ENCODE results near the gene SPRYD3.

The SPRYD3 gene

DNA sequence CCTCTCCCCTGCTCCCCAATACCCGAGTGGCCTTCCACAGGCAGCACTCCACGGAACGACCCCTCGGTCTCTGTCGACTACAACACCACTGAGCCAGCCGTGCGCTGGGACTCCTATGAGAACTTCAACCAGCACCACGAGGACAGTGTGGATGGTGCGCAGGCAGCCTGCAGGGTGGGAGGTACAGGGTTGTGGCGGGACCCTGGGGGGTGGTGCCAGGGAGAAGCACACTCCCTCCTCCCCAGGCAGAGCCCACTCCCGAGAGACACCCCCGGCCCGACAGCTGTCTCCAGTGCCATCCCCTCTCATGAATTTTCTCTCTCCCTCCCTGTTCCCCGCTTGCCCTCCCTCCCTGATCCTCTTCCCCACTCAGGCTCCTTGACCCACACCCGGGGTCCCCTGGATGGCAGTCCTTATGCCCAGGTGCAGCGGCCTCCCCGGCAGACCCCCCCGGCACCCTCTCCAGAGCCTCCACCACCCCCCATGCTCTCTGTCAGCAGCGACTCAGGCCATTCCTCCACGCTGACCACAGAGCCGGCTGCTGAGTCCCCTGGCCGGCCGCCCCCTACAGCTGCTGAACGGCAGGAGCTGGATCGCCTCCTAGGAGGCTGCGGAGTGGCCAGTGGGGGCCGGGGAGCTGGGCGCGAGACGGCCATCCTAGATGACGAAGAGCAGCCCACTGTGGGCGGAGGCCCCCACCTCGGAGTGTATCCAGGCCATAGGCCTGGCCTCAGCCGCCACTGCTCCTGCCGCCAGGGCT is 20.3 kb downstream of the SPRYD3 start:
- no peak overlapping the region for H3K4me2 ChIP-seq (ENCODE audit: low read length)
- H3K27ac ChIP-seq (ENCODE audit: low read depth, low read length) = no peak overlapping the region
- H3K4me3 ChIP-seq (ENCODE audit: low read length) = no peak overlapping the region
- peaks cover under 1% of the 10 kb centered on the region; the same call in 1 of the 2 replicates for H3K36me3 ChIP-seq (ENCODE audit: control insufficient read depth, low read length)
- 0 out of 2 replicates have a peak, but pooled peaks cover 4% of the 10 kb centered on the region for H3F3A ChIP-seq (ENCODE audit: control insufficient read depth, insufficient read depth)
- no peaks in the 10 kb centered on the region for H4K20me1 ChIP-seq (ENCODE audit: control insufficient read depth, insufficient read depth, low read depth, low read length)
- no peaks in the 10 kb centered on the region for H3K9me3 ChIP-seq (ENCODE audit: control insufficient read depth, insufficient read depth, low read length)
- H3K79me2 ChIP-seq (ENCODE audit: control insufficient read depth, low read length) = no peaks in the 10 kb centered on the region
- peaks cover 2% of the 10 kb centered on the region for H3K4me1 ChIP-seq (ENCODE audit: control insufficient read depth, low read length)
- TF ChIP-seq, protein P1, sequence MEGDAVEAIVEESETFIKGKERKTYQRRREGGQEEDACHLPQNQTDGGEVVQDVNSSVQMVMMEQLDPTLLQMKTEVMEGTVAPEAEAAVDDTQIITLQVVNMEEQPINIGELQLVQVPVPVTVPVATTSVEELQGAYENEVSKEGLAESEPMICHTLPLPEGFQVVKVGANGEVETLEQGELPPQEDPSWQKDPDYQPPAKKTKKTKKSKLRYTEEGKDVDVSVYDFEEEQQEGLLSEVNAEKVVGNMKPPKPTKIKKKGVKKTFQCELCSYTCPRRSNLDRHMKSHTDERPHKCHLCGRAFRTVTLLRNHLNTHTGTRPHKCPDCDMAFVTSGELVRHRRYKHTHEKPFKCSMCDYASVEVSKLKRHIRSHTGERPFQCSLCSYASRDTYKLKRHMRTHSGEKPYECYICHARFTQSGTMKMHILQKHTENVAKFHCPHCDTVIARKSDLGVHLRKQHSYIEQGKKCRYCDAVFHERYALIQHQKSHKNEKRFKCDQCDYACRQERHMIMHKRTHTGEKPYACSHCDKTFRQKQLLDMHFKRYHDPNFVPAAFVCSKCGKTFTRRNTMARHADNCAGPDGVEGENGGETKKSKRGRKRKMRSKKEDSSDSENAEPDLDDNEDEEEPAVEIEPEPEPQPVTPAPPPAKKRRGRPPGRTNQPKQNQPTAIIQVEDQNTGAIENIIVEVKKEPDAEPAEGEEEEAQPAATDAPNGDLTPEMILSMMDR (IDR thresholded peaks at IDR 0.05; ENCODE audit: low read depth, low read length, poor library complexity, severe bottlenecking) = no peak
- no peak for TF ChIP-seq EZH2phosphoT487 (IDR thresholded peaks at IDR 0.05; ENCODE audit: borderline replicate concordance, low read length)
- peaks cover 5% of the 10 kb centered on the region for H3K27me3 ChIP-seq (ENCODE audit: control insufficient read depth, low read length)
- no peaks in the 10 kb centered on the region for H3K9me2 ChIP-seq (replicated peaks; ENCODE audit: control insufficient read depth, low read length)

DNA sequence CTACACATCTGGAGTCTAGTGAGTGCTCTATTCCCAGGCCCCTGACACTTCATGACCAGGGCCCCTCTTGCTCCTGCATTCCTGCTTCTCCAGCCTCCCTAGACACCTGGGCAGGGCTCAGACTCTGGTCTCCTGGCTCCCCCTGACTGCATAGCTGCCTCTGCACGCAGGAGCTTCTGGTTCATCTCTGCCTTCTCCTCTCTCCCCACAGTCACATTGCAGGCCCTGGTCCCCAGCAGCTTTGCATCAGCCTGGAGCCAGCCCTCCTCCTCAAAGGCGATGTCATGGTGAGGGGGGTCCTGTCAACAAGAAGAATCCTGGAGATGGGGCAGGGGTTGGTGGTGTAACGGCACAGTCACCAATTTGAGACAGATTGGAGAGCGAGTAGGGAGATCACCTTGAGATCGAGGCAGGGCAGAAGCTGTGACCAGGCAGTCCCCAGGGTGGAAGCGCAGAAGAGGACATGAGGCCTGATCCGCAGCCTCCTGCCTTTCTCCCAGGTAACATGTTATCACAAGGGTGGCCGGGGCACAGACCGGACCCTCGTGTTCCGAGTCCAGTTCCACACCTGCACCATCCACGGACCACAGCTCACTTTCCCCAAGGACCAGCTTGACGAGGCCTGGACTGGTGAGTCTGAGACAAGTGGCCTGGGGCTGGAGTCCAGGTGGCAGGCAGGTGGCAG is 21.2 kb downstream of the SPRYD3 start:
- 0 out of 2 replicates have a peak, but pooled peaks cover 4% of the 10 kb centered on the region for H3F3A ChIP-seq (ENCODE audit: control insufficient read depth, insufficient read depth)
- no peaks in the 10 kb centered on the region for H3K9me2 ChIP-seq (replicated peaks; ENCODE audit: control insufficient read depth, low read length)

DNA sequence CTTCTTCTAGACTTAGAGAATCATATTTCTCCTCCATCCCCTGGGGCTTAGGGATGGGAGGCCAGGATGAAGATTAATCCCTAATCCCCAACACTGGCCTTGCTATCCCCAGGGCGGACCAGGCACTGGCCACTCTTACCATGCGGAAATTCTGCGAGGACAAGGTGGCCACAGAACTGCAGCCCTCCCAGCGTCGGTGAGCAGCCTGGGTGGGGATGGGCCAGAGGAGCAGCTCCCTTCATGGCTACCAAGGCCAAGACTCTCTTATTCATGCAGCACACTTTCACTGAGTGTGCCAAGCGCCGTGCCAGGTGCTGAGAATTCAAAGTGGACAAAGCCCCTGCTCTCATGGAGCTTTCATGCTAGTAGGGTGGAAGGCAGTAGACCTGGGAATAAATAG is 22.3 kb downstream of the SPRYD3 start:
- Histone ChIP-seq H3K9me3 (ENCODE audit: control insufficient read depth, insufficient read depth, low read length) (no peaks in the 10 kb centered on the region), H3K36me3 (ENCODE audit: control insufficient read depth, low read length) (no peaks in the 10 kb centered on the region), H3K9me2 (replicated peaks; ENCODE audit: control insufficient read depth, low read length) (no peaks in the 10 kb centered on the region), H3K27ac (ENCODE audit: low read depth, low read length) (no peak overlapping the region), H3K4me1 (ENCODE audit: control insufficient read depth, low read length) (peaks cover 9% of the 10 kb centered on the region), H3K4me2 (ENCODE audit: low read length) (no peak overlapping the region), H3K27me3 (ENCODE audit: control insufficient read depth, low read length) (peaks cover 5% of the 10 kb centered on the region), H3F3A (ENCODE audit: control insufficient read depth, insufficient read depth) (0 out of 2 replicates have a peak, but pooled peaks cover 4% of the 10 kb centered on the region), H4K20me1 (ENCODE audit: control insufficient read depth, insufficient read depth, low read depth, low read length) (0 out of 2 replicates have a peak, but pooled peaks cover 3% of the 10 kb centered on the region), H3K79me2 (ENCODE audit: control insufficient read depth, low read length) (no peaks in the 10 kb centered on the region), H3K4me3 (ENCODE audit: low read length) (no peak overlapping the region)
- TF ChIP-seq, protein P1 (IDR thresholded peaks at IDR 0.05; ENCODE audit: low read depth, low read length, poor library complexity, severe bottlenecking) = no peak
- TF ChIP-seq EZH2phosphoT487 (IDR thresholded peaks at IDR 0.05; ENCODE audit: borderline replicate concordance, low read length) = no peak

More for the DNA sequence above, 21.2 kb downstream of the SPRYD3 start:
- no peaks in the 10 kb centered on the region for H3K9me3 ChIP-seq (ENCODE audit: control insufficient read depth, insufficient read depth, low read length)
- 0 out of 2 replicates have a peak, but pooled peaks cover 3% of the 10 kb centered on the region for H4K20me1 ChIP-seq (ENCODE audit: control insufficient read depth, insufficient read depth, low read depth, low read length)
- H3K36me3 ChIP-seq (ENCODE audit: control insufficient read depth, low read length) = no peaks in the 10 kb centered on the region
- H3K4me1 ChIP-seq (ENCODE audit: control insufficient read depth, low read length) = peaks cover 9% of the 10 kb centered on the region
- no peaks in the 10 kb centered on the region for H3K79me2 ChIP-seq (ENCODE audit: control insufficient read depth, low read length)
- no peak overlapping the region for H3K27ac ChIP-seq (ENCODE audit: low read depth, low read length)
- TF ChIP-seq EZH2phosphoT487 (IDR thresholded peaks at IDR 0.05; ENCODE audit: borderline replicate concordance, low read length) = no peak
- TF ChIP-seq, protein P1 (IDR thresholded peaks at IDR 0.05; ENCODE audit: low read depth, low read length, poor library complexity, severe bottlenecking) = no peak
- peaks cover 5% of the 10 kb centered on the region for H3K27me3 ChIP-seq (ENCODE audit: control insufficient read depth, low read length)
- H3K4me2 ChIP-seq (ENCODE audit: low read length) = no peak overlapping the region
- no peak overlapping the region for H3K4me3 ChIP-seq (ENCODE audit: low read length)
